Epithelial cell of esophagus (primary cell): ENCODE results near the gene EHHADH.

Source experiments
- DNase-seq: peaks from one replicate; pipeline ENCODE4 v3.0.0; 2010; ENCODE audit warnings: low read depth
- H3K4me3 ChIP-seq: 2 replicates; pipeline ENCODE4 v1.5.1; 2011; ENCODE audit warnings: mild to moderate bottlenecking, low read length, control low read depth
- CTCF ChIP-seq: IDR thresholded peaks from 2 replicates; pipeline ENCODE4 v1.5.1; 2011; ENCODE audit warnings: low read depth, mild to moderate bottlenecking, low read length, control low read depth, inconsistent platforms; ENCODE audit not compliant: insufficient read depth; ENCODE audit errors: missing control alignments

The EHHADH gene

GRCh38 chr3:185208823-185209222, 45.0 kb downstream of the EHHADH start:
- no peak for TF ChIP-seq CTCF
- DNase-seq, result no peak
- no peak overlapping the region for H3K4me3 ChIP-seq

GRCh38 chr3:185207931-185208746, 45.7 kb downstream of the EHHADH start:
- H3K4me3 ChIP-seq, result no peak overlapping the region
- DNase-seq, result peak; percentile 92
- TF ChIP-seq CTCF, result no peak

- no peak overlapping the region for H3K4me3 ChIP-seq
- TF ChIP-seq CTCF, result no peak
- DNase-seq, result no peak
Observed at GRCh38 chr3:185207481-185207880, 46.4 kb downstream of the EHHADH start.

- H3K4me3 ChIP-seq, result no peak overlapping the region
- no peak for DNase-seq
- TF ChIP-seq CTCF, result no peak
Observed at GRCh38 chr3:185205865-185206264, 48.0 kb downstream of the EHHADH start.

- DNase-seq, result no peak
- no peak for TF ChIP-seq CTCF
- H3K4me3 ChIP-seq, result no peak overlapping the region
Observed at GRCh38 chr3:185204894-185205293, 49.0 kb downstream of the EHHADH start.

- peak; percentile 99 for DNase-seq
- H3K4me3 ChIP-seq, result no peak overlapping the region
- no peak for TF ChIP-seq CTCF
Observed at GRCh38 chr3:185200639-185201038, 53.2 kb downstream of the EHHADH start.

- no peak for TF ChIP-seq CTCF
- H3K4me3 ChIP-seq, result no peak overlapping the region
- no peak for DNase-seq
Observed at GRCh38 chr3:185199671-185200070, 54.2 kb downstream of the EHHADH start.
